Stimulated activated naive B cell treated with anti-CD40 and anti-IgM and Interleukin-4, amounts not matched to agents 10 μg/mL and 1 μg/mL and 100 μg/mL, for 72 hours (primary cell): ENCODE measurements around the gene CYS1.
A peak's percentile ranks its signal among the peaks of the same experiment; 100 is the strongest.

Source experiments
- ATAC-seq, 2 donors: fragments of 150-1000 bp; cut with Tn5 transposase; replicated peaks; 2 replicates each; pipeline ENCODE4 v1.10.0; 2021; ENCODE audit warnings: moderate library complexity in 1 of 2
- DNase-seq: peaks from one replicate; pipeline ENCODE4 v3.0.0; 2021
- H3K27ac Mint-ChIP-seq: one replicate; pipeline ENCODE4 v1.8.0; 2022; ENCODE audit warnings: mild to moderate bottlenecking, mixed read lengths
- H3K27me3 Mint-ChIP-seq, 2 donors: one replicate each; pipeline ENCODE4 v1.8.0; 2022; ENCODE audit warnings: mixed read lengths in 2 of 2
- H3K36me3 Mint-ChIP-seq, 2 donors: one replicate each; pipeline ENCODE4 v1.8.0; 2022; ENCODE audit warnings: mixed read lengths in 2 of 2, mild to moderate bottlenecking in 1 of 2
- H3K4me1 Mint-ChIP-seq, 2 donors: one replicate each; pipeline ENCODE4 v1.8.0; 2022; ENCODE audit warnings: mixed read lengths in 2 of 2, mild to moderate bottlenecking in 1 of 2
- H3K4me3 Mint-ChIP-seq, 2 donors: one replicate each; pipeline ENCODE4 v1.8.0; 2022; ENCODE audit warnings: mild to moderate bottlenecking in 2 of 2, mixed read lengths in 2 of 2, moderate library complexity in 1 of 2
- H3K9me3 Mint-ChIP-seq, 2 donors: one replicate each; pipeline ENCODE4 v1.8.0; 2022; ENCODE audit warnings: mixed read lengths in 2 of 2, mild to moderate bottlenecking in 1 of 2

Gene CYS1

DNA sequence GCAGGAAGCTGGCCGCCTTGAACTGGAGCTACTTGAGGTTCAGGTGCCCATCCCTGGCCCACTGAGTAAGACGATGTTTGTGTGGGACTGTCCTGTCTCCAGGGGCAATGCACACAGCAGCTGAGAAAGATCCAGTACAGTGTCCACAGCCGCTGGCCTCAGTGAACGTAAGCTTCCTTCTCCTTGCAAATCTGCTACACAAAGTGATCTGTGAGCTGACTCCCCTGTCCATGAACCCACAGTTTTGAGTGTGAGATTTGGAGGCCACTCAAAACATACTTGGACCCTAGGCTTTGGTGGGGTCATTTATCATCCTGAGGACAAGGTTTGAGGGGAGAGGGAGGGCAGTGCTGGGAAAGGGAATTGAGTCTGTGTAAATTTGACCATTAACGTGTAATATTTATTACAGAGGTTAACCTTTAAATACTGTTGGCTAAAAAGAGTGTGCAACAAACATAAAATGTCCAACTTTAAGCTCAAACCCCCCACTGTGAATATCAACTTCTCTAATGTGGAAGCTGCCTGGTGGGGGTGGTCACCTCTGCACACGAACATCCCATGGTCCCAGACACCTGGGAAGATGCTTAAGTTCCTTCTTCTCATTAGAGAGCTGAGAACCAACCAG, 4.9 kb upstream of the CYS1 start:
- Mint-ChIP-seq H3K4me3 (no peak overlapping the region), H3K27ac (no peak overlapping the region), H3K4me1 (peaks cover 9 to 24% of the 10 kb centered on the region in 2 donors), H3K36me3 (no peaks in the 10 kb centered on the region), H3K9me3 (no peaks in the 10 kb centered on the region), H3K27me3 (peaks cover 39 to 64% of the 10 kb centered on the region in 2 donors)
- ATAC-seq (no peak), DNase-seq (no peak)

GRCh38 chr2:10084223-10084865, 4.1 kb upstream of the CYS1 start:
- peaks cover 39 to 65% of the 10 kb centered on the region in 2 donors for H3K27me3 Mint-ChIP-seq
- no peak overlapping the region for H3K27ac Mint-ChIP-seq
- no peak for DNase-seq
- ATAC-seq, result no peak
- H3K4me1 Mint-ChIP-seq, result peaks cover 9 to 19% of the 10 kb centered on the region in 2 donors
- no peaks in the 10 kb centered on the region for H3K36me3 Mint-ChIP-seq
- no peaks in the 10 kb centered on the region for H3K9me3 Mint-ChIP-seq
- no peak overlapping the region for H3K4me3 Mint-ChIP-seq

GRCh38 chr2:10083692-10084211, 3.5 kb upstream of the CYS1 start:
- Mint-ChIP-seq H3K27ac (no peak overlapping the region), H3K27me3 (peaks cover 45 to 71% of the 10 kb centered on the region in 2 donors), H3K4me3 (no peak overlapping the region), H3K9me3 (no peaks in the 10 kb centered on the region), H3K36me3 (no peaks in the 10 kb centered on the region), H3K4me1 (peaks cover 12 to 25% of the 10 kb centered on the region in 2 donors)
- DNase-seq, result no peak
- ATAC-seq, result no peak

- ATAC-seq, result no peak
- H3K4me1 Mint-ChIP-seq, result peaks cover 18 to 25% of the 10 kb centered on the region in 2 donors
Observed at GRCh38 chr2:10083046-10083445, 2.8 kb upstream of the CYS1 start.

DNA sequence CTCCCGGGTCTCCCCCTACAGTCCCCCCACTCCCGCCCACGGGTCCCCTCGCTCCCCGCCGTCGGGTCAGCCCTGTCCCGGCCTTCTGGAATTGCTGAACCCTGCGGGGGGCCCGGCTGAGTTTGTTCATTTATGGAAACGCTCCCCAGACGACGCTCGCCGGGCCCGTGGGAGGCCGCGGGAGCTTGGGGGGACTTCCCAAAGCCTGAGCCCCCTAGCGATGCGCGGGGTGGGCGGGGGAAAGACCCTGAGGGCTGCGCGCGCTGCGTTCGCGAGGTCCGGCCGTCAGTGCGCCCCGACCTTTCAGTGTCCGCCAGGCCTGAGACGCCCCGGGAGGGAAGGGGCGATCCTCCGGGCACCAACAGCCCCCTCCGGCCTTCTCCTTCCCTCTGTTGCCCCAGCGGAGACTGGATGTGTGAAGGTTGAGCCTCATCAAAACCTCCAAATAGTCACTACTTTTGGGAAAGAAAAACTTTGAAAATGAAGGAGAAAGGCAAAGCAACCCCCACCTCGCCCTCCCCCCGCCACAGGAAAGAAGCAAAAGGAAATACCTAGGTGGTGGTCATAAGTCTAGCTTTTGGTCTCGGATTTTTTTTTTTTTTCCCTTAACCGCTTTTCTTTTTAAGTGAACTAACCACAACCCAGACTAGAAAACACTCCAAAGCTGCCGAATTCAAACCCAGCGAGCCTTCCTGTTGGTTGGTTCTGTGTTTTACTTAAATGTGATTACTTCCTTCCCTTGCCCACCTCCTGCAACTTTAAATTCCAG, 509 bp upstream of the CYS1 start:
- no peak for DNase-seq
- no peaks in the 10 kb centered on the region for H3K9me3 Mint-ChIP-seq
- H3K36me3 Mint-ChIP-seq, result no peaks in the 10 kb centered on the region
- peak; percentile 28 to 32 for ATAC-seq
- H3K27ac Mint-ChIP-seq, result no peak overlapping the region
- peak overlapping the region; percentile 69 to 70 for H3K4me3 Mint-ChIP-seq
- H3K4me1 Mint-ChIP-seq, result peaks cover 23 to 25% of the 10 kb centered on the region in 2 donors
- H3K27me3 Mint-ChIP-seq, result peaks cover 55 to 75% of the 10 kb centered on the region in 2 donors

More at GRCh38 chr2:10083046-10083445, 2.8 kb upstream of the CYS1 start:
- no peaks in the 10 kb centered on the region for H3K9me3 Mint-ChIP-seq
- no peak overlapping the region for H3K4me3 Mint-ChIP-seq
- H3K27me3 Mint-ChIP-seq, result peaks cover 52 to 78% of the 10 kb centered on the region in 2 donors
- no peaks in the 10 kb centered on the region for H3K36me3 Mint-ChIP-seq
- H3K27ac Mint-ChIP-seq, result no peak overlapping the region
- no peak for DNase-seq

GRCh38 chr2:10079266-10079869, 843 bp downstream of the CYS1 start:
- no peaks in the 10 kb centered on the region for H3K9me3 Mint-ChIP-seq

DNA sequence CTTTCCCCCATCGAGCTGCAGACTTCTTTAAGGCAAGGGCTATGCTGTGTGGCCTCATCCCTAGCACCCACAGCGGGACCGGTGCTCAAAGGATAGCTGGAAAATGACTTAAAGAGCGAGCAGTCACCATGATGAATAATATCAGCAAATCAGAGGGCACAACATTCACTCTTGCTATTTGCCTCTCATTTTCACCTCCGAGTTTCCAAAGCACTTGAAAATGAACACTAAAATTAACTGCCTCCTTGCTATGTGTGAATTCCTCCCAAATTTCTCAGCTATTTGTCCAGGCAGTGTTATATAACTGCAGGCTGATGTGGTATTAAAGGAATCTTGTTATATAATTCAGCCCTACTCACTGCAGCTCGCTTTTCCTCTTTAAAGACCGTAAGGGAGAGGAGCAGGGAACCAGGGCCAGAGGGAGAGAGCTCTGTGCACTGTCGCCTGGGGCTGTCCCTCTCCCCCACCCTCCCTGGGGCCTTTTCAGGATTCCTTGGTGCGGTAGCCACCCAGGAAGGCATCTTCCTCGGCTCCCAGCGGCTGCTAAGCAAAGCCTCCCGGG, 1.4 kb downstream of the CYS1 start:
- Mint-ChIP-seq H3K9me3 (no peaks in the 10 kb centered on the region), H3K27me3 (peaks cover 60 to 75% of the 10 kb centered on the region in 2 donors), H3K27ac (peak overlapping the region; percentile 68), H3K4me1 (peaks cover 16 to 20% of the 10 kb centered on the region in 2 donors), H3K36me3 (no peaks in the 10 kb centered on the region), H3K4me3 (peak overlapping the region; percentile 75 to 81)
- DNase-seq (no peak), ATAC-seq (no peak)

More at GRCh38 chr2:10079266-10079869, 843 bp downstream of the CYS1 start:
- Mint-ChIP-seq H3K4me3 (peak overlapping the region; percentile 75 to 81), H3K4me1 (peaks cover 22 to 23% of the 10 kb centered on the region in 2 donors), H3K36me3 (no peaks in the 10 kb centered on the region), H3K27me3 (peaks cover 59 to 75% of the 10 kb centered on the region in 2 donors), H3K27ac (peak overlapping the region; percentile 68)
- DNase-seq (no peak), ATAC-seq (peak; percentile 43 to 45)

DNA sequence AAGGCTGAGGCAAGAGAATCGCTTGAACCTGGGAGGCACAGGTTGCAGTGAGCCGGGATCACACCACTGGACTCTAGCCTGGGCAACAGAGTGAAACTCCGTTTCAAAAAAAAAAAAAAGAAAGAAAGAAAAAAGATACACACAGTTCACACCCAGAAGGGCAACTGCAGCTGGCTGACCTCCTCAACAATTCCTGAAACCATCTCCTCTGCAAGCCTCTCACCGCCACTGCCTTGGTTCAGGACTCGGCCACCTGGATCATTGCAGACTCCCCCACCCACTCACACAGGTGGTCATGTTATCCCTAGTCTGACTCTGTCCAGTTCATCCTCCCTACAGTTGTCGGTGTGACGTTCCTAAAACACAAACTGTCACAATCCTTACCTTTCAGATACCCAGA, 2.2 kb downstream of the CYS1 start:
- ATAC-seq, result no peak
- no peak overlapping the region for H3K4me3 Mint-ChIP-seq
- no peaks in the 10 kb centered on the region for H3K9me3 Mint-ChIP-seq
- DNase-seq, result no peak
- H3K36me3 Mint-ChIP-seq, result no peaks in the 10 kb centered on the region
- peaks cover 15 to 19% of the 10 kb centered on the region in 2 donors for H3K4me1 Mint-ChIP-seq
- H3K27ac Mint-ChIP-seq, result no peak overlapping the region
- peaks cover 57 to 72% of the 10 kb centered on the region in 2 donors for H3K27me3 Mint-ChIP-seq

GRCh38 chr2:10076988-10077527, 3.2 kb downstream of the CYS1 start:
- H3K27ac Mint-ChIP-seq, result no peak overlapping the region
- H3K9me3 Mint-ChIP-seq, result no peaks in the 10 kb centered on the region
- H3K27me3 Mint-ChIP-seq, result peaks cover 58 to 76% of the 10 kb centered on the region in 2 donors
- no peaks in the 10 kb centered on the region for H3K36me3 Mint-ChIP-seq
- H3K4me1 Mint-ChIP-seq, result peaks cover 22 to 23% of the 10 kb centered on the region in 2 donors
- no peak overlapping the region for H3K4me3 Mint-ChIP-seq
- DNase-seq (no peak), ATAC-seq (no peak)

DNA sequence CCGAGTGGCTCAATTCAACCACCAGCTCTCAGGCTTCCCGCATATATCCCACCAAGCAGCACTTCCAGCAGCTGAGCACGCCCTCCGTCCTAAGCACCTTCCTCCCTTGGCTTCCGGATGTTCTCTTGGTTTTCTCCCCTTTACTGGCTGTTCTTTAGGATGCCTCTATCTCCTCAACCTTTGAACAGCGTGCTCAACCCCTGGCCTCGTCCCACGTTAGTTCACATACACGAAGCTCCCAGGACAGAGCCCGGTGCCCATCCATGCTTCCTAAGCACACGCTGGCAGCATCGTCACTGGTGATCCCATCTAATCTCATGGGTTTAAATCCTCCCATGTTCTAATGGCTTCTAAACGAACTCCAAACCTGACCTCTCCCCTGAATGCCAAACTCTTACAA, 3.7 kb downstream of the CYS1 start:
- ATAC-seq, result no peak
- H3K4me1 Mint-ChIP-seq, result peaks cover 22 to 23% of the 10 kb centered on the region in 2 donors

GRCh38 chr2:10075571-10076209, 4.5 kb downstream of the CYS1 start:
- H3K9me3 Mint-ChIP-seq, result no peaks in the 10 kb centered on the region
- no peaks in the 10 kb centered on the region for H3K36me3 Mint-ChIP-seq
- H3K4me1 Mint-ChIP-seq, result peaks cover 15 to 20% of the 10 kb centered on the region in 2 donors
- H3K27ac Mint-ChIP-seq, result no peak overlapping the region
- no peak overlapping the region for H3K4me3 Mint-ChIP-seq
- ATAC-seq (no peak), DNase-seq (no peak)
- peaks cover 55 to 65% of the 10 kb centered on the region in 2 donors for H3K27me3 Mint-ChIP-seq

More for the DNA sequence above, 3.7 kb downstream of the CYS1 start:
- Mint-ChIP-seq H3K36me3 (no peaks in the 10 kb centered on the region), H3K27me3 (peaks cover 55 to 70% of the 10 kb centered on the region in 2 donors), H3K4me3 (no peak overlapping the region), H3K9me3 (no peaks in the 10 kb centered on the region), H3K27ac (no peak overlapping the region)
- no peak for DNase-seq

DNA sequence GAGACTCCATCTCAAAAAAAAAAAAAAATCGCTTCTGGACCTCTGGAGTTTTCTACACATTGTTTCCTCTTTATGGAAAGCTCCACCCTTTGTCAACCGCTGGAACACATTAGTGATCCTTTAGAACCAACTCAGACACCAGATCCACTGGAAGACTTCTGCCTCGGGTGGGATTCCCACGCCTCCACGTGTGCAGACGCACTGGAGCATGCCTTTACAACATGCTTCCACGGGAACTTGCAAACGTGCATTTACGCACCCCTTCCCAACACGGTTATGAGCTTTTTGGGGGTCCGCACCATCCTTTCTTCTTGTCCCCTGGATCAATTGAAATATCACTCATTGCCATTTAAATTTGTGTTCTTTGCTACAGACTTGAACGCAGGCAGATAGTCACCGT, 5.1 kb downstream of the CYS1 start:
- peaks cover 55 to 67% of the 10 kb centered on the region in 2 donors for H3K27me3 Mint-ChIP-seq
- ATAC-seq, result no peak
- H3K27ac Mint-ChIP-seq, result peak overlapping the region; percentile 65
- no peak for DNase-seq
- H3K36me3 Mint-ChIP-seq, result no peaks in the 10 kb centered on the region
- no peak overlapping the region for H3K4me3 Mint-ChIP-seq
- H3K9me3 Mint-ChIP-seq, result no peaks in the 10 kb centered on the region
- peaks cover 13 to 20% of the 10 kb centered on the region in 2 donors for H3K4me1 Mint-ChIP-seq

- Mint-ChIP-seq H3K4me3 (no peak overlapping the region), H3K27ac (no peak overlapping the region), H3K36me3 (no peaks in the 10 kb centered on the region), H3K9me3 (no peaks in the 10 kb centered on the region), H3K27me3 (peaks cover 48 to 61% of the 10 kb centered on the region in 2 donors), H3K4me1 (peaks cover 7 to 17% of the 10 kb centered on the region in 2 donors)
- ATAC-seq, result no peak
- DNase-seq, result no peak
Observed at GRCh38 chr2:10073706-10074105, 6.5 kb downstream of the CYS1 start.
